ENCODE measurements around the gene FAM9C. TPM values are rescaled to one million over a fixed set of nuclear protein-coding genes. Genes with fewer than 3 reads are reported as not detected.
"Not testable (repeated sequence)": the region's sequence is repeated elsewhere in the genome, so short reads cannot be mapped to it uniquely, and the experiment has no call there.

The FAM9C gene
- total and polyA plus RNA-seq, 9 of the 15 experiments (the other 6 are each of a cell fraction or from before 2014, with no cell fraction given) = not detected

GRCh38 chrX:13061215-13061708, 16.8 kb upstream of the FAM9C start:
- H3K4me2 ChIP-seq (ENCODE audit: insufficient read depth, low read length); in situ Hi-C loops (cut with MboI); H3K9ac ChIP-seq (ENCODE audit: insufficient read depth in 1 of 2, low read depth in 2 of 2, low read length in 2 of 2); BruUV-seq (replicated peaks); H3K9me1 ChIP-seq (ENCODE audit: control insufficient read depth, insufficient read depth, low read length); FAIRE-seq; H2AFZ ChIP-seq (ENCODE audit: low read depth, low read length); ATAC-seq; H3K4me3 ChIP-seq; CTCF ChIA-PET (ENCODE audit: low intra/inter-chr PET ratio); H3K27me3 ChIP-seq (ENCODE audit: control insufficient read depth in 2 of 2, insufficient read depth in 2 of 2, low read length in 2 of 2); H3K27ac ChIP-seq (ENCODE audit: extremely low read depth, low read depth, low read length); H4K20me1 ChIP-seq (replicated peaks; ENCODE audit: control insufficient read depth, insufficient read depth, low read length); H3K79me2 ChIP-seq (ENCODE audit: control insufficient read depth, insufficient read depth, low read length); H3K9me3 ChIP-seq (replicated peaks; ENCODE audit: control insufficient read depth, insufficient read depth, low read depth, low read length); DNase-seq (ENCODE audit: extremely low read depth in 1 of 4, low spot score in 3 of 4); intact Hi-C loops (cut with micrococcal nuclease); H3K36me3 ChIP-seq (ENCODE audit: control insufficient read depth, insufficient read depth, low read length): not testable (repeated sequence)
- peaks cover 0 to 23% of the 10 kb centered on the region in 2 experiments; a peak in 3 of 5 replicates for H3K4me1 ChIP-seq (replicated peaks in 1 of 2; ENCODE audit: control insufficient read depth in 2 of 2, insufficient read depth in 2 of 2, low read length in 2 of 2)
- POLR2A ChIA-PET = interaction anchor here (0.8 kb wide), 1 partner anchor 36 kb away, joined by 3 read pairs; no protein-coding TSS in a partner anchor
- peak; percentile 65 for TF ChIP-seq ZNF280A (IDR thresholded peaks at IDR 0.05; ENCODE audit: low read depth, partially characterized antibody)
- TF ChIP-seq ZNF431 (CRISPR knock-in tag; IDR thresholded peaks at IDR 0.05) = peak; percentile 98
- TF ChIP-seq, protein P1, sequence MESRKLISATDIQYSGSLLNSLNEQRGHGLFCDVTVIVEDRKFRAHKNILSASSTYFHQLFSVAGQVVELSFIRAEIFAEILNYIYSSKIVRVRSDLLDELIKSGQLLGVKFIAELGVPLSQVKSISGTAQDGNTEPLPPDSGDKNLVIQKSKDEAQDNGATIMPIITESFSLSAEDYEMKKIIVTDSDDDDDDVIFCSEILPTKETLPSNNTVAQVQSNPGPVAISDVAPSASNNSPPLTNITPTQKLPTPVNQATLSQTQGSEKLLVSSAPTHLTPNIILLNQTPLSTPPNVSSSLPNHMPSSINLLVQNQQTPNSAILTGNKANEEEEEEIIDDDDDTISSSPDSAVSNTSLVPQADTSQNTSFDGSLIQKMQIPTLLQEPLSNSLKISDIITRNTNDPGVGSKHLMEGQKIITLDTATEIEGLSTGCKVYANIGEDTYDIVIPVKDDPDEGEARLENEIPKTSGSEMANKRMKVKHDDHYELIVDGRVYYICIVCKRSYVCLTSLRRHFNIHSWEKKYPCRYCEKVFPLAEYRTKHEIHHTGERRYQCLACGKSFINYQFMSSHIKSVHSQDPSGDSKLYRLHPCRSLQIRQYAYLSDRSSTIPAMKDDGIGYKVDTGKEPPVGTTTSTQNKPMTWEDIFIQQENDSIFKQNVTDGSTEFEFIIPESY (CRISPR knock-in tag; IDR thresholded peaks at IDR 0.05) = peak; percentile 13; the same call in 1 of the 2 replicates
- peak in 1 of 2 experiments; percentile 63; a peak in 2 of 4 replicates for TF ChIP-seq TRIM24 (IDR thresholded peaks at IDR 0.05)
- peak; percentile 54 for TF ChIP-seq CC2D1A (IDR thresholded peaks at IDR 0.05)
- peak; percentile 51; the same call in 1 of the 2 replicates for TF ChIP-seq CHAMP1 (IDR thresholded peaks at IDR 0.05)
- WGBS (ENCODE audit: insufficient coverage, low coverage, missing lambda C conversion rate) = 89% methylated on average over 4 of the region's 4 CpGs
